Adipose tissue (tissue), 3 donors: ENCODE data around the gene ZSWIM1. TPM values are rescaled to one million over a fixed set of nuclear protein-coding genes. Genes with fewer than 3 reads are reported as not detected.

ENCODE experiments used
- H3K27ac ChIP-seq: one replicate; pipeline ENCODE4 v1.5.1; 2013; ENCODE audit warnings: low read depth, low read length
- WGBS, 3 donors: extraction: QIAGEN DNeasy Blood & Tissue Kit; methylation state at CpG; one replicate each; pipeline ENCODE4 v1.1.7; 2013; 5-methylcytosine and 5-hydroxymethylcytosine counted together
- polyA plus RNA-seq, 3 donors: library from polyadenylated mRNA; stranded (reverse); fragments of 200-250 nt; gene quantifications; one replicate each; pipeline ENCODE4 v1.2.3, GENCODE V29; 2013
- donor health status: healthy with polysubstance abuse.
- donor health status: Bipolar disorder and iron deficiency.
- donor health status: healthy.

ZSWIM1 gene
- polyA plus RNA-seq, 3 donors = 2.5 to 4.0 (median 3.0) TPM

DNA sequence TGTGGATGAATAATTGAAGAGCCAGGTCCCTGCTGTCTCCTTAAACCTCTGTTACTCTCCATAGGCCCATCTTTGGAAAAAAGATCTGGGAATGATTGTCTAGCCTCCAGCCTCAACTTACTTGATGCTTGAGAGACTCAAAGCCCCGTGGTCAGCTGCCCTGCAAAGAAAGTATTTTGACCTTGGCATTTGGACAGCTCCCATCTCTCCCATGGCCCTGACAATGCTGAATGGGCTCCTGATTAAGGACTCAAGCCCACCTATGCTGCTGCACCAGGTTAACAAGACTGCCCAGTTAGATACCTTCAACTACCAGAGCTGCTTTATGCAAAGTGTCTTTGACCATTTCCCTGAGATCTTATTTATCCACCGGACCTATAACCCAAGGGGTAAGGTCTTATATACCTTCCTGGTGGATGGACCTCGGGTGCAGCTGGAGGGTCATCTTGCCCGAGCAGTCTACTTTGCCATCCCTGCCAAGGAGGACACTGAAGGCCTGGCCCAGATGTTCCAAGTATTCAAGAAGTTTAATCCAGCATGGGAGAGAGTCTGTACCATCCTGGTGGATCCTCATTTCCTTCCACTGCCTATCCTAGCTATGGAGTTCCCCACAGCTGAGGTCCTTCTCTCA is 1.6 kb downstream of the ZSWIM1 start:
- H3K27ac ChIP-seq = no peak overlapping the region
- 78 to 86% (median 79%) methylated on average over 4 of the region's 4 CpGs for WGBS, 3 donors

DNA sequence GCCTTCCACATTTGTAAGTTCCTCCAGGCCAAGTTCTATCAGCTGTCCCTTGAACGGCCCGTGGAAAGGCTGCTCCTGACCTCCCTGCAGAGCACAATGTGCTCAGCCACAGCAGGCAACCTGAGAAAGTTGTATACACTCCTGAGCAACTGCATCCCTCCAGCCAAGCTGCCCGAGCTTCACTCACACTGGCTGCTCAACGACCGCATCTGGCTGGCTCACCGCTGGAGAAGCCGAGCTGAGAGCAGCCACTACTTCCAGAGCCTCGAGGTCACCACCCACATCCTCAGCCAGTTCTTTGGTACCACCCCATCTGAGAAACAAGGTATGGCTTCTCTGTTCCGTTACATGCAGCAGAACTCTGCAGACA is 2.1 kb downstream of the ZSWIM1 start:
- no peak overlapping the region for H3K27ac ChIP-seq
- WGBS, 3 donors = 79 to 86% (median 81%) methylated on average over 9 of the region's 9 CpGs

DNA sequence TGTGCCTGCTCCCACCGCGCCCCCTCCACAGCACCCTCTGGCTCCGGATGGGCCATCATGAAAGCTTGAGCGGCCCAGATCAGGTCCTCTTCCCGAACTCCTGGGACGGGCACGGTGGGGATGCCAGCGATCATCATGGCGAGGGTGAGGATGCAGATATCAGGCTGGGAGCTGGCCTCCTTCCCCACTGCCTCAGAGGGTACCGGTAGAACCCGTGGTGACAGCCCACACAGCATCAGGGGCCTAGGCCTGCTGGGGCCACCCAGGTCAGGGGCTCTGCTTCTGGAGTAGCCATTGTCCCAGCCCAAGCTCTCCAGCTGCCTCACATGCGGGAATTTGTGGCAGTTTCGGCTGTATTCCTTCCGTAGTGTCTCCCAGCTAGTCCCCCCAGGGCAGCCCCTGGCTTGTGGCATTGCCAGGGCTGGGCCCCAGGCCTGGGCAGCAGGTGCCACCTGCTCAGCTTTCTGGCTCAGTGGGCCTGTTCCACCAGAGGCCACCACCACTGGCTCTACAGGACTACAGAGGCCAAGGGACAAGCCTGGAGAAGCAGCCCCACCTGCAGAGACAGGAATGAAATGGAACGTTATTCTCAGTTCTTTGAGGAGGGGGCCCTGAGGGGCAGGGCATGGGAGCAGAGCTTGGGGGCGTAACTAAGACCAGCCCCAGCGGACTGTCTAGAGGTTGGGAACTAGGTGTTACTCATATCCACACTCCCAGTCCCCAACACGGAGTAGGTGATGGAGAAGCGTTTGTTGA is 5.7 kb downstream of the ZSWIM1 start:
- 92 to 94% (median 92%) methylated on average over 17 to 19 of the region's 19 CpGs for WGBS, 3 donors

DNA sequence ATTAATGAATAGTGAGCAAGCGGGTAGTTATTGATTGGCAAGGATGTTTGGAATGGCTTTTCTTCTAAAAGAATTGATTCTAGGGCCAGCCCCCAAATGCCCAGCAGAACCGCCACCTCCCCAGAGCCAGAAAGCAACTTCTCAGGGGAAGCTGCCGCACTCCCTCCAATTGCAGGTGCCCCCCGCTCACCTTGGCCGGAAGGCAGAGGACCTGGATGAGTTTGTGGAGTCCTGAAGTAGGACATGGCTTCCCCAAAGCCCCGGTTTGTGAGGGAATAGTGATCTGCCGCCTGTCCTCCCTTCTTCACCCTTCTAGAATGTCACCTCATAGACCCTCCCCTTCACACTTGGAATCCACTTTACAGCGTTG is 6.3 kb downstream of the ZSWIM1 start, which contains the start of gene SPATA25:
Gene SPATA25 (minus strand): TSS at position 277 of the 370 bp plus-strand sequence. CDS start 32 bp downstream, at position 245.
- H3K27ac ChIP-seq = no peak within 1 kb of the TSS
- WGBS, 3 donors = 87 to 93% (median 93%) methylated on average over 8 of the region's 8 CpGs

More for the DNA sequence above, 5.7 kb downstream of the ZSWIM1 start:
- H3K27ac ChIP-seq = no peak overlapping the region

DNA sequence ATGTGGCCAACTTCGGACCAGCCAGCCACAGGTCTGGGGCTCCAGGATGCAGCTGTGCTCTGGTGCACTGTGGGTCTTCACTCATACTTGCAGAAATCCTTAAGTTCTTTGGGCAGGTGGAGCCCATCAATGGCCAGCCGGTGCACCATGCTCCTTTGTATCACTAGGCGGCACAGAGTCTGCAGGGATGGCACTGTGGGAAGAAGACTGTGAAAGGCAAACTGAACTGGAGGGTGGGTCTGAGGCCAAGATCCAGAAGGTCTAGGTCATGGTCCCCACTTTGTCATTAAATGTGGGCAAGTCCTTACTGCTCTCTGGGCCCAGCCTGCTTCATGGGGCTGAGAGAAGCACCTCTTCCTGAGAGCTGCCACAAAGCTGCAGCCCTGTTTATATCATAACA is 7.7 kb downstream of the ZSWIM1 start:
- 85 to 89% (median 87%) methylated on average over 3 of the region's 3 CpGs for WGBS, 3 donors
- H3K27ac ChIP-seq = no peak overlapping the region

DNA sequence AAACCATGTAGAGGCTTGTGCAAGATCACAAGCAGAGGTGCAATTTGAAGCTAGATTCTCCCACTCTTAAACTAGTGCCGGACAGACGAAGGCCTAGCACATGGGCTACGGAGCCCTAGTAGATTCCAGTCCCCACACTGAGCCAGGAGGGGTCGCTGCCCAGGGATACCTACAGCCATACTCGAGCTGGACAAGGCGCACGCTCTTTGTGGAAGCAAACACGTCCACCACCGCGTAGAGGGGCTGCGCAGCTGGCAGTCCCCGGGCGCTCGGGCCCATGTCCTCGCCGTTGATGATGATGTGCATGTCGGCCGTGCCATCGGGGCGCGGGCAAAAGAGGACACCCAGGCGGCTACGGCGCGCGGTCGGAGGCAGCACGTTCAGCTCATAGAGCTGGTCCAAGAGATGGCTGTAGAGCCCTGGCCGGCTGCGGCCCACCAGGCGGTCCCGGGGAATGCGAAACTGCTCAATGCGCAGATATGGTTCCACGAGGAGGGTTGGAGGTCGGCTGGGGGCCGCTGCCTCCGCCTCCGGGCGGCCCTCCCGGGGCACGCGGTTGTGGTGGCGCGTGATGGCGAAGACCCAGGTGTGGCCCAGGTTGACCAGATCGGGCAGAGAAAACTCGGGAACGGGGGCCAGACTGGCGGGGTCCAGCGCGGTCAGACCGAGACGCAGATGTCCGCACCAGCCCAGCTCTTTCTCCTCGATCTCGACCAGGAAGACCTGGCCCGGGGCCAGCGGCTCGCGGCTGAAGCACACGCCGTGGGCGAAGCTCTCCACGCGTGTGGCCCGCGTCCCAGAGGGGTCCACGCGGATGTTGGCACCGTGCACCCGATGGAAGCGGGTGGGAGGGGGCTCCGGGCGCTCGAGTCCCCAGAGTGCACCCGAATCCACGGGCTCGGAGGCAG is 9.3 kb downstream of the ZSWIM1 start:
- peak overlapping the region; percentile 9 for H3K27ac ChIP-seq
- 1% methylated on average over 66 to 79 of the region's 79 CpGs for WGBS, 3 donors

DNA sequence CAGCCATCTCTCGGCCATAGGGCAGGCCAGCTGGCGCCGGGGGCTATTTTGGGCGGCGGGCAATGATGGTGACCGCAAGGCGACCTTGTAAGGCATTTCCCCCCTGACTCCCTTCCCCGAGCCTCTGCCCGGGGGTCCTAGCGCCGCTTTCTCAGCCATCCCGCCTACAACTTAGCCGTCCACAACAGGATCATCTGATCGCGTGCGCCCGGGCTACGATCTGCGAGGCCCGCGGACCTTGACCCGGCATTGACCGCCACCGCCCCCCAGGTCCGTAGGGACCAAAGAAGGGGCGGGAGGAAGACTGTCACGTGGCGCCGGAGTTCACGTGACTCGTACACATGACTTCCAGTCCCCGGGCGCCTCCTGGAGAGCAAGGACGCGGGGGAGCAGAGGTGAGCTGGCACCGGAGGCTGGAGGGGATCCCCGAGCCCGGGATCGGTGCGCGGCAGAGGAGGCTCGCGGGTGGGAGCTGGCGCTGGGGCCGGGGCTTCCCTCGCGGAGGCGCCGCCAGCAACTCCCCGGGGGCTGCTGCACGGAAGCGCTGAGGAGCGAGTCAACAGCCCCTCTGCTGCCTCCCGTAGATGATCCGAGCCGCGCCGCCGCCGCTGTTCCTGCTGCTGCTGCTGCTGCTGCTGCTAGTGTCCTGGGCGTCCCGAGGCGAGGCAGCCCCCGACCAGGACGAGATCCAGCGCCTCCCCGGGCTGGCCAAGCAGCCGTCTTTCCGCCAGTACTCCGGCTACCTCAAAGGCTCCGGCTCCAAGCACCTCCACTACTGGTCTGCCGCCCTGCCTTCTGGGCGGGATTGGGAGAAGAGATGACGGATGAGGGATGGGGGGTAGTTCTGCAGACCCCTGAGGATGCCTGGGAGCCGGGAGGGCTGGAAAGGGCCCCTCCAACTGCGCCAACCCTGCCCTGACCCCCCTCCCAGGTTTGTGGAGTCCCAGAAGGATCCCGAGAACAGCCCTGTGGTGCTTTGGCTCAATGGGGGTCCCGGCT is 10.3 kb downstream of the ZSWIM1 start, which contains the start of the genes CTSA and NEURL2:
Gene CTSA (plus strand): TSS at position 351 of the 999 bp plus-strand sequence. CDS start 234 bp downstream, at position 585.
Gene NEURL2 (minus strand): TSS at position 224 of the 999 bp plus-strand sequence. CDS start 217 bp downstream, at position 7.
- 1 to 2% (median 1%) methylated on average over 70 to 78 of the region's 78 CpGs for WGBS, 3 donors
- peak within 1 kb of the TSS; percentile 9 for H3K27ac ChIP-seq

DNA sequence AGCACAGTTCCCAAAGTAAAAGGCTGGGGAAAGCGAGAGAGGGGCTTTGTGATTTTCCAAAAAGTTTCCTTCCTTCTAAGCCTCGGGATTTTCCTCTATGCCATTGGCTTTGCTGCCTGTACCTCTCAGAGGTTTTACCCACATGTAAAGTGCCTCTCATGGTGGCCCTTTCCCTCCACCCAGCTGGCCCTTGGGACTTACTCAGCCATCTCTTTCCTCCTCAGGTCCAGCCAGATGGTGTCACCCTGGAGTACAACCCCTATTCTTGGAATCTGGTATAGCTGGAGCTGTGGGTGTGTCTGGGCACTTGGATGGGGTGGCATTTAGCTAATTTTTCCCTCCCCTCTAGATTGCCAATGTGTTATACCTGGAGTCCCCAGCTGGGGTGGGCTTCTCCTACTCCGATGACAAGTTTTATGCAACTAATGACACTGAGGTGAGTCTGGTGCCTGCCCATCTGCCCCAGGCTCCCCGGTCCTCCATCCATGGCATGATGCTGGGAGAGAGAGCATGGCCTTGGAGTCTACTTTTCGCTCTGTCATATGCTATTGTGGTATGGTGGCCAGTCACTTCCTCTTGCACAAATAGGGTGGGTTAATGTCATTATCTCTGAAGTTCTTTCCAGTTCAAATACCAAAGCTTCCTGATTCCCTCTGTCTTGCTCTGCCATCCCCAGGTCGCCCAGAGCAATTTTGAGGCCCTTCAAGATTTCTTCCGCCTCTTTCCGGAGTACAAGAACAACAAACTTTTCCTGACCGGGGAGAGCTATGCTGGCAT is 11.2 kb downstream of the ZSWIM1 start:
- WGBS, 3 donors = 69 to 81% (median 71%) methylated on average over 9 of the region's 9 CpGs
- H3K27ac ChIP-seq = no peak overlapping the region

DNA sequence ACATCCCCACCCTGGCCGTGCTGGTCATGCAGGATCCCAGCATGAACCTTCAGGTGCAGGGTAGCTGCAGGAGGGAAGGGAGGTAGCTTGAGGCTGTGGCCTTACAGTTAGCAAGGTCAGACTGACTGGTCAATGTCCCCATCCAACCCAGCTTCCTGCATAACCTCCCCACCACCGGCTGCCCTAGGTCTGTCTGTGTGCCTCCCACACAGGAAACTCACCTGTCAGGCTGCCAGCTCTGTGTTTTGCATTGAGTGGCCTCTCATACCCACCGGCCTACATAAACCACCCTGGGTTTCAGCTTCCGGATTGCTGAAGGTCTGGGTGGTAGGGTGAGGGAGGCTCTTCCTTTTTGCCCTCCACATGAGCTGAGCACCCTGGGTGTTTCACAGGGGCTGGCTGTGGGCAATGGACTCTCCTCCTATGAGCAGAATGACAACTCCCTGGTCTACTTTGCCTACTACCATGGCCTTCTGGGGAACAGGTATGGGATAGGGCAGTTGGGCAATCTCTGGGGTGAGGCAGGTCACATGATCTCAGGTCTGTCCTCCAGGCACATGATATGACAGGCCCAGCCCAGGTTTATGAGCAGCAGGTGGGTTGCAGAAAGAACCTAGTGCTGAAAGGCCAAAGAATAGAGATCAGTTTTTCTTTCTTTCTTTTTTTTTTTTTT is 11.9 kb downstream of the ZSWIM1 start:
- H3K27ac ChIP-seq = peak overlapping the region; percentile 40
- WGBS, 3 donors = 50 to 80% (median 57%) methylated on average over 4 of the region's 4 CpGs

DNA sequence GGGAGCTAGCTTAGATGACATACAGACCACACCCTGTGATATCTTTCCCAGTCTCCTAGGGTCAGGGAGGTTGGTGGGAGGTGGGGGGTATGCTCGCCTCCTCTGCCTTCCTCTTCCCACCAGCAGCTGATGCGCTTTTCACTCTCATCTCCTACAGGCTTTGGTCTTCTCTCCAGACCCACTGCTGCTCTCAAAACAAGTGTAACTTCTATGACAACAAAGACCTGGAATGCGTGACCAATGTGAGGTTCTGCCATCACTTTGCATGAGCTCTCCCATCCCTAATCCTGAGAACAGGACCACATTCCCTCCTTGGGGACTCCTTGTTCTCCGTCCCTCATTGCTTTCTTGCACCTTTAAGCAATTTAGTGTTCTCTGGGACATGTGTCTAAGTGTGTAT is 12.8 kb downstream of the ZSWIM1 start:
- 90 to 96% (median 95%) methylated on average over 4 of the region's 4 CpGs for WGBS, 3 donors
- no peak overlapping the region for H3K27ac ChIP-seq

DNA sequence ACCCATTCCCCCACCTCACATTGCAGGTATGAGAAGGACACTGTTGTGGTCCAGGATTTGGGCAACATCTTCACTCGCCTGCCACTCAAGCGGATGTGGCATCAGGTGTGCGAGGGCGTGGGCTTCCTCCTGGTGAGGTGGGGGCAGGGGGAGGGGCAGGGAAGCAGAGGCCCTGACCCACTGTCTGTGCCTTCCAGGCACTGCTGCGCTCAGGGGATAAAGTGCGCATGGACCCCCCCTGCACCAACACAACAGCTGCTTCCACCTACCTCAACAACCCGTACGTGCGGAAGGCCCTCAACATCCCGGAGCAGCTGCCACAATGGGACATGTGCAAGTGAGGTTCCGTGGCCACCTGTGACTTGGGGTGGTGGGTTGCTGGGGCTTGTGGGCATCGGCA is 13.8 kb downstream of the ZSWIM1 start:
- 76 to 87% (median 78%) methylated on average over 12 of the region's 12 CpGs for WGBS, 3 donors
- no peak overlapping the region for H3K27ac ChIP-seq

DNA sequence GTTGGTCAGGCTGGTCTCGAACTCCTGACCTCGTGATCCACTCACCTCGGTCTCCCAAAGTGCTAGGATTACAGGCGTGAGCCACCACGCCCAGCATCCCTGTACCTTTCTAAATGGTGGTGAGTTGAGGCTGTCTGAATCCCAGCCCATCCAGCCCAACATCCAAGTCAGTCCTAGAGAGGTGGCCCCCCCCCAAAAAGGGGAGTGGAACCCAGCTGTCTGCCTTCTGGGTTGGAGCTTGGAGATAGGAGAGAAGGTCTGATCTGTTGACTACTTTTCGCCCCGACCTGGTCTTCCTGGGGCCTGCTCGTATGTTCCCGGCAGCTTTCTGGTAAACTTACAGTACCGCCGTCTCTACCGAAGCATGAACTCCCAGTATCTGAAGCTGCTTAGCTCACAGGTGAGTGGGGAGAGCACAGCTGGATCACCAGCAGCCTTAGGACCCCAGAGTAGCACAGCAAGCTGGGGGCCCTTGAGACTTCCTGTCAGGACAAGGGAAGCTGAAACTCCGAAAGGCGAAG is 15.7 kb downstream of the ZSWIM1 start:
- H3K27ac ChIP-seq = no peak overlapping the region
- 91 to 96% (median 94%) methylated on average over 14 of the region's 14 CpGs for WGBS, 3 donors

DNA sequence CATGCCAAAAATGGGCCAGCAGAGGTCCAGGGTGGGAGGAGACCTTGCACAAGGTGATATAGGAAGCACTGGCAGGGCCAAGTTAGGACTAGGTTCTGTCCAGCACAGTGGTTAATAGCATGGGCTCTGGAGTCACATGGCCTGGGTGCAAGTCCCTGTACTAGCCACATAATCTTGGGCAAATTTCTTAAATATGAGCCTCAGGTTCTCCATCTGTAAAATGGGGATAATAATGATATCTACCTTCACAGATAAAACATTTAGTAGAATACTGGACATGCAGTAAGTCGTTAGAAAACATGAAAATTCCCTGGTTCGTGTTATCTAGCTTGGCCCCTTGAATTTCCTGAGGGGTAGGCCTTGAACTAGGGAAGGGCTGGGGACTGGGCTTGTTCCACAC is 16.3 kb downstream of the ZSWIM1 start:
- WGBS, 3 donors = 81 to 87% (median 84%) methylated on average over 2 of the region's 2 CpGs
- H3K27ac ChIP-seq = no peak overlapping the region

DNA sequence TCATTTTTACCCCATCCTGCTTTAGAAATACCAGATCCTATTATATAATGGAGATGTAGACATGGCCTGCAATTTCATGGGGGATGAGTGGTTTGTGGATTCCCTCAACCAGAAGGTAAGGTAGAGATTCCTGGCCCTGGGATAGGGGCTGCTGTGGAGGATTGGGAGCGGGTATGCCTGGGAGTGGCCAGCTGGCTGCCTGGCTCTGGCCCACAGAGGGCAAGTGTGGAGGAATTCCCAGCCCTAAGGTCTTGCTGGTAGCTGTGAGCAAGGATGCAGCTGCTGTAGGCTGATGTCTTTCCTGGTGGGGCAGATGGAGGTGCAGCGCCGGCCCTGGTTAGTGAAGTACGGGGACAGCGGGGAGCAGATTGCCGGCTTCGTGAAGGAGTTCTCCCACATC is 16.7 kb downstream of the ZSWIM1 start:
- H3K27ac ChIP-seq = no peak overlapping the region
- 91 to 96% (median 96%) methylated on average over 7 of the region's 7 CpGs for WGBS, 3 donors

DNA sequence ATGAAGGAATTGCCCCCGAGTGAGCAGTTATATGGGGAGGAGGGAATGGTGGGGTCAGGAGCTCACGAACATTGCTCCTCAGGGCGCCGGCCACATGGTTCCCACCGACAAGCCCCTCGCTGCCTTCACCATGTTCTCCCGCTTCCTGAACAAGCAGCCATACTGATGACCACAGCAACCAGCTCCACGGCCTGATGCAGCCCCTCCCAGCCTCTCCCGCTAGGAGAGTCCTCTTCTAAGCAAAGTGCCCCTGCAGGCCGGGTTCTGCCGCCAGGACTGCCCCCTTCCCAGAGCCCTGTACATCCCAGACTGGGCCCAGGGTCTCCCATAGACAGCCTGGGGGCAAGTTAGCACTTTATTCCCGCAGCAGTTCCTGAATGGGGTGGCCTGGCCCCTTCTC is 17.3 kb downstream of the ZSWIM1 start:
- WGBS, 3 donors = 88 to 92% (median 89%) methylated on average over 12 of the region's 12 CpGs
- no peak overlapping the region for H3K27ac ChIP-seq
